Erythroblast (primary cell): Measurements from ENCODE around the gene PRDM15.

Experiments used
- DNase-seq, 2 experiments: peaks; one replicate each; lab custom pipeline; 2025; lab: John Stamatoyannopoulos, UW
- GATA1 ChIP-seq: IDR thresholded peaks from 2 replicates; pipeline ENCODE4 v1.6.1; 2011; ENCODE audit warnings: low read depth, mild to moderate bottlenecking, control low read depth, low read length, moderate library complexity
- POLR2A ChIP-seq: IDR thresholded peaks from 2 replicates; pipeline ENCODE4 v1.6.1; 2011; ENCODE audit warnings: mild to moderate bottlenecking, low read length

The PRDM15 gene

DNA sequence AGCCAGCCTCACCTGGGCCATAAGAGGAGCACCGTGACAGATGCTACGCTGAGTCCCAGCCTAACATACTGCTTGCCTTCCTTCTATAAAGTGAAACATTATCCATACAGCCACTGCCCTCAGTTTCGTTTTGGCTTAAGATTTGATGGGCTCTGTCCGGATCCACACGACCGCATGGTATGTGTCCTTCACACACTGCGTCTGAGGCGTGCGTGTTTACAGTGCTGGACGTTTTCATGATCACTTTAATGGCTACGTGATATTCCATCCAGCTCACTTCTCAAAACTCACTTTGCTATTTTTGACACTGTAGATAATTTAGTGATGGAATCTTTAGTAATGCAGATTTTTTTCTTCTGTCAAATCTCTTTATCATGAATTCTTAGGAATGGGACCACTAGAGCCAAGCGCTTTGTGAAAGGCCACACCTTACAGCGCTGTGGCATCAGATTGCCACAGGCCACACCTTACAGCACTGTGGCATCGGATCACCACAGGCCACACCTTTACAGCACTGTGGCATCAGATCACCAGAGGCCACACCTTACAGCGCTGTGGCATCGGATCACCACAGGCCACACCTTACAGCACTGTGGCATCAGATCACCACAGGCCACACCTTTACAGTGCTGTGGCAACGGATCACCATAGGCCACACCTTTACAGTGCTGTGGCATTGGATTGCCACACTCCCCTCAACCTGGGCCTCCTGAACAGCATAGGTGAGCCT lies 47.1 kb downstream of the PRDM15 start:
- DNase-seq: no peak
- TF ChIP-seq GATA1 (no peak), POLR2A (no peak)

DNA sequence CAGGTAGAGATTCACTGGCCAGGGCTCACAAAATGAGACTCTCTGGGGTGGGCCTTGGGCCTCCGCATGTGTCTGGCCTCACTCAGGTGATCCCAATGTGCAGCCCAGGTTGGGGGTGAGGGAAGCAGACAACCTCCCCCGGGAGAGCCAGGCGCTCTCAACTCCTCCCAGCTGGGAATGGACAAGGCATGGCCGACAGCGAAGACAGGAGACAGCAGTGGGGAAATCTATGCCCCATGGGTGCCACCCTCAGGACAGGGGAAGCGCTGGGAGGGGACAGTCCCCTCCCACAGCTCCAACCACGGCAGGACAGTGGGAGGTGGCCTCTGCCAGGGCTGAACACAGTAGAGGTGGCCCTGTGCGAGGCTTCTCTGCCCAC lies 47.7 kb downstream of the PRDM15 start:
- TF ChIP-seq GATA1 (no peak), POLR2A (no peak)
- DNase-seq: no peak

DNA sequence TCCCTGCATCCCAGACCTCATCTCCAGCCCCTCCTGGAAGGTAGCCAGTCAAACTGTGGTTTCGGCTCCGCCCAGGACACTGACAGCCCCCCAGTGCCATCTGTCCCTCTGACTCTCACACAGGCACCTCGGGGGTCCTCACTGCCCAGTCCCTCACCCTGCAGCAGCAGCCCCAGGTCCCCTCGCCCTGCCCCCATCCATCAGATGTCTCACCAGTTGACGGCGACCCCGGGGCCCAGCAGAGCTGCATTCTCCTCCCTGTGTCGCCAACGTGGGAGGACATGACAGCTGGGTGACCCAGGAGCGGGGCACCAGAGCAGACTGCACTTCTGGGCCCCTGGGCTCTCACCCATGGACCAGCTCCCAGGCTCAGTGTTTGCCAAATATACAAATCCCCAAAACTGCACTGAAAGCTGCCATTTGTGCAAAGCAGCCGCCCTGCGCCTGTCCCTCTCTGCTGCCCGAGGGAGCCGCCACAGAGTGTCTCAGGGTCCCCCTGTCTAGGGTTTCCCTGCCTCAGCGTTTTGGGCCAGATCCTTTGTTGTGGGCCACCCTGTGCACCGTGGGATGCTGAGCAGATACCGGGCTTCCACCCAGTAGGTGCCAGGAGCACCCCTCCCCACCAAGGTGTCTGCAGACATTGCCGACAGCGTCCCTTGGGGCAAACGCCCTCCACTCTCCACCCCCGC lies 48.2 kb downstream of the PRDM15 start:
- DNase-seq: no peak
- TF ChIP-seq GATA1 (no peak), POLR2A (no peak)

DNA sequence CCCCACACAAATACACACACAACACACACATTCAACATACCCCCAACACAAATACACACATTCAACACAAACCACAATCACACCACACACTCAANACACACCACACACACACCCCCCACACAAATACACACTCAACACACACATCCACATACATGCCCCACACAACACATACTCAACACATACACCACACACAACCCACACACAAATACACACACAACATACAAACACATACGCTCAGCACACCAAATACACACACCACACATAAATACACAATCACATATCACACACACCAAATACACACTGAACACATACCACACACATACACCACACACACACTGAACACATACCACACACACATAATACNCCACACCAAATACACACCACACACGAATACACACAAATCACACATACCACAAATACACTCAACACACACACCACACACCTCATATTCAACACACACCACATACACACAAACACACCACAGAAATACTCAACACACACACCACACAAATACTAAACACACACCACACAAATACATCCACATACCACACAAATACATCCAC lies 48.9 kb downstream of the PRDM15 start:
- TF ChIP-seq GATA1: no peak
- no peak for TF ChIP-seq POLR2A
- DNase-seq: no peak

DNA sequence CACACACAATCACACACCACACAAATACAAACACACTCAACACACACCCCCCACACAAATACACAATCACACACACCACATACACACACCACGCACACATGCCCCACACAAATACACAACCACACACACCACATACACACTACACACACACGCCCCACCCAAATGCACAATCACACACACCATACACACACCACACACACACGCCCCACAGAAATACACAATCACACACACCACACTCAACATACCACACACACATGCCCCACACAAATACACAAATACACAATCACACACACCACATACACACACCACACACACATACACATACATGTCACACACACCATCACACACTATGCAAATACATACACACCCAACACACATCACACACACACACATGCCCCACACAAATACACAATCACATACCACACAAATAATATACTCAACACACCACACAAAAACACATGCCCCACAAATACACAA lies 50.2 kb downstream of the PRDM15 start:
- TF ChIP-seq GATA1 (no peak), POLR2A (no peak)
- peak; percentile 31 to 62 for DNase-seq

DNA sequence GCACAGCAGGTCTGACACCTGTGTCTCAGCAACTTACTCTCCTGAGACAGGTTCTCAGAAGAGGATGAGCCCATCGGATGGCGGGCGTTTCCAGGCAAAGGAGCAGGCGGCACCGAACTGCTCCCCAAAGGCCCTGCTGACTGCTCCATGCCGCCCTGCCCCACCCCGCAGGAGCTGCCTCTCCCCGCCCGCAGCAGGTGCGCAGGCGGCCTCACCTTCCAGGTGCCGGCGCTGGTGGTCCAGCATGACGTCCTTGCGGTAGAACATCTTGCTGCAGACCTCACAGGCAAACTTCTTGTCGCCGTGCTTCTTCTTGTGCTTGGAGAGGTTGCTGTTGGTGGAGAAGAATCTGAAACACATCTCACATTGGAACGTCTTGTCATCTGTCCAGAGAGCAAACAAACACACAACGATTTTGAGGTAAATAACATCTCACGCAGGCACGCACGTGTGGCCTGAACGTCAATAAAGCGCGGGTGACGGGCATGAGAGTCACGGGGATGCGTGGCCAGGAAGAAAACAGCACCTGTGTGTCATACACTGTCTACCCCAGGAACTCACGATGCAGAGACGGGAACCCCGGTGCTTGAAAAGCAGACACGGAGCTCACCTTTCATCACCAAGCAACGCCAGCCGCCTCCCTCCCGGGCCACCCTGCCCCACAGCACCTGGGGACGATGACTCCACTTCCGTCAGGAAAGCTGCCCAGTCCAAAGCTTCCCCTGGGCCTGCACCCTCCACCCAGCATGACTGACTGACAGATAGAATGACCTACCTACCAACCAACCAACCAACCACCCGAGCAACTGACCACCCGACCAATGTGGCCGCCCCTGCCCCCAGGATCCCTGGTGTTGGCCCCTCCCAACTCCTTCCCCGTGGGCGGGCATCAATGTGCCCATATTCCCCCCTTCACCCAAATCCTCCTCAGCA lies 50.9 kb downstream of the PRDM15 start:
- DNase-seq: no peak
- TF ChIP-seq POLR2A: no peak
- TF ChIP-seq GATA1: no peak

DNA sequence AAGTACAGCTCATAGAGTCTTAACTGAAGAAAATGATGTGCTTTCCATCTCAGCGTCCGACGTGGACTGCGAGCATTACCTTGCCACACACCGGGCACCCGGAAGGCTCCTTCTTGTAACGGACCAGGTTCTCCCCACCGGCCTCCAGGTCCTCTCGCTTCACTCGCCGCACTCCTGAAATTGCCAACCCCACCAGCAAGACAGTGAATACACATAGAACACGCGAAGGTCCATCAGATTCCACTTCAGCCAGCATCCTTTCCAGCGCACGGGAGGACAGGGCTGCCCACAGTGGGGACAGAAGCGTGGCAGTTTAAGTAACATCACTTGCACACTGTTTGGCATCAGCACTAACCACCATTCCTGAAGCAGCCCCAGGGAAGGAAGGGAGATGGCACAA lies 53.3 kb downstream of the PRDM15 start:
- TF ChIP-seq GATA1: no peak
- no peak for TF ChIP-seq POLR2A
- DNase-seq: no peak

DNA sequence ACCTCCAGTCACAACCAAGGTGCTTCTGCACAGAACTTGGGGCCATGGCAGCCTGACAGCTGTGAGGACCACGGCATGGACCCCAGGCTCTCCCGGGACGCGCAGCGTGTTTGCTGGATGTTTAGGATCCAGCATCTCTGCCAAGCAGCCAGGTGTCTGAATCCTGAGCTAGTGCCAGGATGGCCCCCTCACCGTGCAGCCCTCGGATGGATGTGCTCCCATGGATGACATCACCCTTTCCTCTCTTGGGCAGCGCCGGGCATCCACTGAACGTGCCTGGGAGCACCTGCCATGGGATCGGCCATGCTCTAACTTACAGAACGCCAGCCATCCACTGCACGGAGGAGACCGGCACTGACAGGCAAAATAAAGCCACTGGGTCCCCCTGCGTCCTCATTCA lies 53.9 kb downstream of the PRDM15 start:
- TF ChIP-seq GATA1 (no peak), POLR2A (no peak)

DNA sequence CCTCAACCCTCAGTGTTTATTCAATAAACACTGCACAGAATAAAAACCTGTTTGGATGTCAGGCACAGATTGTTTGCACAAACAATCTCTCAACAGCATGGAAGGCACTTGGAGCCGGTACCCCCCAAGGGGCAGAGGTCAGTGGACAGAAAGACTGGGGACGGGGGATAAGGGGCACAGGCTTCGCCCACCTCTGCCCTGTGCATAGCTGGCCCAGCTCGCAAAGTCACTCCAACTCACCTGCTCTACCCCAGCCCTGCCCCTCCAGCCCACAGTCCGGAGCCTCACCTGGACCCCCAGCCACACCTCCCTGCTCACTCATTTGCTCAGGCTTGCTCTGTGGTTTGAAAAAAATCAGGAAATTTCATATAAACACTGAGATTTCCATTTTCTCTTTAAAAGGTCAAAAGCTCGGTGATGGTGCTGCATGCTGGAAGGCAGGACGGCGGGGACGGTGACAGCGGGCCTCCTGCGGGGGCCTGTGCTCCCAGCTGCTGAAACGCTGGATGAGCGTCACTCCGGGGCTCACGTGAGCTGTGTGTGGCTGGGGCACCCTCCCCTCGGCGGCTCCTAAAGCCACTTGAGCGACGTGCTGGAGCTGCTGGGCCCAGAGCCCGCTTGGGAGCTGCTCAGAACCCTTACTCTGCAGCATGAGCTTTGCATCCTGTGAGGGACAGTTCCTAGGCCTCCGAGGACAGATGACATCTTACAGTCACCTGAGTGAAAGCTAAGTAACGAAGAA lies 54.5 kb downstream of the PRDM15 start:
- no peak for DNase-seq
- TF ChIP-seq POLR2A (no peak), GATA1 (no peak)

More for the DNA sequence above, 53.9 kb downstream of the PRDM15 start:
- no peak for DNase-seq

DNA sequence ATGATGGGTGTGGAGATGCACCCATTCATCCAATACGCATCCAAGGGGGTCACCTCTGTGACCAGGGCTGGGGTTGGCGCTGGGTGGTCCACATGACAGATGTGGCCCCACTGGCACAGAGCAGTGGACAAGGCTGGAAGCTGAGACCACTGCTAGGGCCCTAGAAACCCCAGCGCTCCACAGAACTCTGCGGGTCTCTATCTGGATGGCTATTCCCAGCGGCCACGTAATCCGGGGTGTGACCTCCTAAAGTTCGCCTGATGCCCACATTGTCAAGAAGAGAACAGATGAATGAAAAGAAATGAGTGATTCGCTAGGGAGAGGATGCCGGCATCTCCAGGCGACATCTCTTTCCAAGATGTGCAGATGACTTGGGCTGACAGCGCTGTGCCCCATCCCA lies 55.2 kb downstream of the PRDM15 start:
- no peak for DNase-seq
- TF ChIP-seq GATA1 (no peak), POLR2A (no peak)

DNA sequence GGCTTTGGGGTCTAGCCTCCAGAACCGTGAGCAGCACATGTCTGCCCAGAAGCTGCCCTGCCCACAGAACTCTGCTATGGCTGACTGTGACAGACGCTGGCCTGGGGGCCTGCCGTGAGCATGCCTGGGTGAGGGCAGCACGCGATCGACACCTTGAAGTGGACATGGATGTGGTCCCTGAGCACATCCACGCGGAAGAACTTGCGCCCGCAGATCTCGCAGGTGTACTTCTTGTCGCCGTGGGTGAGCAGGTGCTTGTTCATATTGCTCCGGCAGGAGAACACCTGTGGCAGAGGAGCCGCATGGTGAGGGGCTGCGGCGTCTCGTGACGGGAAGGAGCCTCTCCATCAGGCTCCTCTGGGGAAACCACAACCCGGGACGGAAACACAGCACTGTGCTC lies 56.0 kb downstream of the PRDM15 start:
- no peak for DNase-seq
- TF ChIP-seq POLR2A (no peak), GATA1 (no peak)

DNA sequence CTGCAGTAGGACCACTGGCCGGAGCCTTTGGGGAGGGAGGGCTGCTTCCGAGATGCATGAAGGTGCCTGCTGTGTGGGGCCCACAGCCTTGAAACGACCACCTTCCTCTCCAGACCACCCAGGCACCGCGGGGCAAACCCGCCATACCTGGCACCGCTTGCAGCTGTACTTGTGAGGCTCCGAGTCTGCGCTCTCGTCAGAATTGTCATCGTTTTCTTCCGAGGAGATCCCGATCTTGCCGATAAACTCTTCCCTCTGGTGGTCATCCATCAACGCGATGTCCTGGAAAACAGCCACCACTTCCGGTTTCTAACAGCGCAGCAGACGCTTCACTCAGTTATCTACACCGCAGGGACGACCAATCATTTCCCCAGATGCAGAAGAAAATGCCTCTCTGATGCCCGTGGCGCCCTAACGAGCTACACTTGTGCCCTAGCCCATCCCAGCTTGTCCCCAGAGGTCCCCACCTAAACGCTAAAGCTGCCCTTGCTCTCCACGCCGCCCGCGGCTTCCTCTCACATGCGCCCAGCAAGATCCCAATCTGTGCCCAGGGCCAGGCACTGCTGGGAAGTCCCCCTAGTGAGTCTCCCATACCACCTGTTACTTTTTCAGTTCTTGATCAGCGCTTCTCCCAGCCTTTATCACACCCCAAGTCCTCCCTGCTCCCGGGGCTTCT lies 57.2 kb downstream of the PRDM15 start:
- no peak for DNase-seq
- TF ChIP-seq POLR2A (no peak), GATA1 (no peak)
